HS-27A (cell line): ENCODE data around the gene LATS2.
"Not testable (repeated sequence)": the region's sequence is repeated elsewhere in the genome, so short reads cannot be mapped to it uniquely, and the experiment has no call there.

Experiments
- DNase-seq: peaks from one replicate; pipeline ENCODE4 v3.0.0-alpha.2; 2012; ENCODE audit warnings: low read depth, missing footprints

LATS2 gene

DNA sequence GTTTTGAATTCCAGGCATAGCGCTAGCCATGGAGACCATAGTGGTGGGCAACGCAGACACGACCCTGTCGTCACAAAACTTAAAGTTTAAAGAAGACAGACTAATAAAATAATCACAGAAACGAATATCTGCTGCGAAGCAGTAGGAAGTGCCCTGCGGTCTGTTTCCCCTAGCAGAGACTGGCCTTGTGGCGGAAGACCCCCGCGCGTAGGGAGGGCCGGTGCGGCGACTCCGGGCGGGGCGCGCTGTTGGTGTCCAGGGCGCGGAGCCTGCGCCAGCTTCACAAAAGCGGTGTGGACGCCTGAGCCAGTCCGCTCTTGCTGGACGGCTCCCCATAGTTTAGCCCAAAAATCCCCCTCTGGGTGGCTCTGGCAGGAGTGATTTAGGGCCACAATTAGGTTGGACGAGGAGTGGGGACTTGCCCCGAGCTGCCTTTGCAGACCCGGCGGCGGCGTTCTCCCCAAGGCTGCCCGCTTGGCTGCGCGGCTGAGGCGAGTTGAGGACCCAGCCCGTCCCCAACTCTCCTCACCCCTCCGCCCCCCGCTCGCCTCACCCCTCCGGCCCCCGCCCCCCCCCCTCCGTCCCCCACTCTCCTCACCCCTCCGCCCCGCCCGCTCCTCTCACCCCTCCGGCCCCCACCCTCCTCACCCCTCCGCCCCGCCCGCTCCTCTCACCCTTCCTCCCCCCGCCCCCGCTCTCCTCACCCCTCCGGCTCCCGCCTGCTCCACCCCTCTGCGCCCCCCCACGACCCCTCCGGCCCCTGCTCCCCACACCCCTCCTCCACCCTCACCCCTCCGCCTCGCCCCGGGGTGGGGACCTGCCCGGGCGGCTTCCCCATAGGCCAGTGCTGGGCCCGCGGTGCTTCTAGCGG, 14.2 kb upstream of the LATS2 start:
- DNase-seq, result no peak

DNA sequence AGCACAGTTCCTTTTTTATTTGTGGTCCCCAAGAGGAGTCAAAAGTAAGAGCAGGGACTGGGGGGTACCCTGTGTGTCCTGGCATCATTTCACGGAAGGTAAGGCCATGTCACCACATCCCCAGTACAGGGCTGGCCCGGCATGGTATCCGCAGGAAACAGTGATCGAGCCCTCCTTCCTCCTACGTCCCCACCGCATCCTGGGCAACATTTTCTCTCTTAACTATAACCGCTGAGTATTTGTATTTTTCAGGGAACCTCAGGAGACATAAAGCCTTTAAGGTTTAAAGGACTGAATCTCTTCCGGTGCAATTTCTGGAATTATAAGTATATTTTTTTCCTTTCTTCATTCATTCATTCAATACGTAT, 13.6 kb upstream of the LATS2 start:
- DNase-seq, result no peak

DNA sequence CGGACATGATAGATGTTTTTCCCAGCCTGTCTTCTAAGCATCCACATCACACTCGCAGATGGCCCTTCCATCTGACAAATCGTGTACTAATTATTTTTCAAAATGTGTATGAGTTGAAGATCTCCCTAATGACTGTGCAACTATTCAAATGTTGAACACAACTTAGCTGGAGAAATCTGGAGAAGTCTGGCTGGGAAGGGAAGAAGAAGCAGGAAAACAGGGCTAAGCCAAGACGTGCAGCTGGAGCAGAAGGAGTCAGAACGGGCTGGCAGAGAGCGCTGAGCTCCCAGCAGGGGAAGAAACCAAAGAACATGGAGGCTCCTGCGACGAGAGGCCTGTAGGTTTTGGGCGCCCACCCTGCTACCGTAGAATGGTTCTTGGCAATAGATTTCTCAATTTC, 13.2 kb upstream of the LATS2 start:
- DNase-seq, result no peak

GRCh38 chr13:21071924-21072323, 10.5 kb upstream of the LATS2 start:
- no peak for DNase-seq

- DNase-seq, result no peak
Observed at GRCh38 chr13:21071015-21071414, 9.6 kb upstream of the LATS2 start.

- DNase-seq, result peak; percentile 84
Observed at GRCh38 chr13:21069561-21070004, 8.2 kb upstream of the LATS2 start.

GRCh38 chr13:21067848-21068247, 6.5 kb upstream of the LATS2 start:
- DNase-seq, result no peak

DNA sequence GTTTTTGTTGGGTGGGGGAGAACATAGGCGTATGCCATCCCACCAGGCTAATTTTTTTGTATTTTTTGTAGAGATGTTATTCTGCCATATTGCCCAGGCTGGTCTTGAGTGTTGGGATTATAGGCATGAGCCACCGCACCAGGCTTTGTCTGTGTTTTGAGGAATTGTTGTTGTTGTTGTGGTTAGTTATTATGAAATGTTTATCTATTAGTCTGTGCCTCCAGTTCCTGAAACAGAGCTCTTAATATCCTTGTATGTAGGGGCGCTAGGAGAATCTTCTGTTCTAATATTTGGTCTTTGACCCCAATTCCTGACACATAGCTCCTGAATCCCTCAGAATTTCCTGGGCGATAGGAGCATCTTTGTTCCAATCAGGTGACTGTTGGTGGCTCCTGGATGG, 5.6 kb upstream of the LATS2 start:
- DNase-seq, result no peak

- DNase-seq, result no peak
Observed at GRCh38 chr13:21065686-21066085, 4.3 kb upstream of the LATS2 start.

DNA sequence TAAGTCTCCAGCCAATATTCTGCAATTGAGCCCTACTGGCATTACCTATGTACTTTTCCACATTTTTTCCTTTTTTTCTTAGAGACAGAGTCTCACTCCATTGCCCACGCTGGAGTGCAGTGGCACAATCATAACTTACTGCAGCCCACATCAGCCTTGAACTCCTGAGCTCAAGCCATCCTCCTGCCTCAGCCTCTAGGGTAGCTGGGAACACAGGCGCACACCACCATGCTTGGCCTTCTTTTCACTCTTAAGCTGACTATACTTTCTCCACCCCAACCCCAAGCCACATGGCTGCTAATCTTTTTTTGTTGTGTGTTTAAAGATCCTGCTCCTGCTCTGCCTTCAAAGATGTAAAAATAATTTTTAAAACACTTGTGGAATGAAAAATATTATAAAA, 1.6 kb upstream of the LATS2 start:
- DNase-seq, result no peak

- no peak for DNase-seq
Observed at GRCh38 chr13:21060338-21061028, 903 bp downstream of the LATS2 start.

DNA sequence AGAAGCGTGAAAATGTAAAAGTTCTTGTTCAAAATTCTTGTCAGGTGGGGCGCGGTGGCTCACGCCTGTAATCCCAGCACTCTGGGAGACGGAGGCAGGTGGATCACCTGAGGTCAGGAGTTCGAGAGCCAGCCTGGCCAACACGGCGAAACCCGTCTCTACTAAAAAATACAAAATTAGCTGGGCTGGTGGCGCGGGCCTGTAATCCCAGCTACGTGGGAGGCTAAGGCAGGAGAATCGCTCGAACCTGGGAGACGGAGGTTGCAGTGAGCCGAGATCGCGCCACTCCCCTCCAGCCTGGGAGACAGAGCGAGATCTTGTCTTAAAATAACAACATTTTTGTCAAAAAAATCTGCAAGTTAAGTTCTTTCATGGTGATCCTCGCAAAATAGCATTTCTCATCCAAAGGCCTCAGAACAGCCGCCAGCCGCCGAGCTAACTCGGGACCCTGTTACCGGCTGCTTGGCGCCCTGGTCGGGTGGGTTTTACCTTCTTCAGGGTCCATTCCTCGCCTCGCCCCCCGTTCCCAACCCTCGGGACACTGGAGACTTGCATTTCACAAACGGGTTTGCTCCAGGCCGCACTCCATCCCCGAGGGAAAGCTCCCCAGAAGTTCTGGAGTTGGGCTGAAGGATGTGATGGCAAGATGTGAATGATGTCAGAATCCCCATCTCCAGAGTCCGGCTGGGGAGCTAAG, 1.6 kb downstream of the LATS2 start:
- DNase-seq, result no peak

DNA sequence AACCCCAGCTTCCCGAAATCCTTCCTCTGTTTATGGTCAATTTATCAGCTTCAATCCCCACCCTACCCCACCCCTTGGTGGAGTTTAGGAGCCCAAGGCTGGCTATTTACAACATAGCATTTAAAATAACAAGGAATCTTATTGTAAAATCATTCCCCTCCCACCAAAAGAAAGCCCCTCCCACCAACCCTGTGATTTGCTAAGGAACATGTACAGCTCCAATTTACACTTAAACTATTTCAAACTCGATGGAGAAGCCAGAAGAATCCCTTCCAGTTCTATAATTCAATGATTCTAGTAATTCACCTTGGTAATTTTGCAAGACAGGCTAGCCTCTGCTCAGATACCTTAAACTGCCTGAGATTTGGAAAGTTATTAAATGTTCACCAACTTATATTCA, 3.0 kb downstream of the LATS2 start:
- no peak for DNase-seq

DNA sequence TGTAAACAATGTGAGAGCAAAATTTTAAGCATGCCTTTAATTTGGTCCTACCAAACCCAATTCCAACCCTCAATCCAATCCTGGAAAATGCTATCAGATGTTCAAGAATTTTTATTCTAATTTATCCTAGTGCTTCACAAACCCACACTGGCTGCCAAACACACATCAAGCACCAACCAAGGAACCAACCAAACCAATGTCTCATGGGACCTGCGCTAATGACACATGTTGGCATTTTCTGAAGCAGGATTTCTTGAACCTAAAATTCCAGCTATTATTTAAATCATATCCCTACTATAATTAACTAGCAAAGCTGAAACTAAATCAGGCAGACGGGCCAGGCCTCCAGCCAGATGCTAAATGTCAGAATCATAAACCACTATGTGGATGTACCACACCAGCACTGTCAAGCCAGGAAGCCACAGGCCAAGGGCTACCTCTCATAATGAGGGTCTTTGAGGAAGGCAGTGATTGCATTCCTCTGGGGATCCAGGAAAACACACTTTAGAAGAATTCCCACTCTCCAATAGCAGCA, 5.8 kb downstream of the LATS2 start:
- DNase-seq, result no peak

DNA sequence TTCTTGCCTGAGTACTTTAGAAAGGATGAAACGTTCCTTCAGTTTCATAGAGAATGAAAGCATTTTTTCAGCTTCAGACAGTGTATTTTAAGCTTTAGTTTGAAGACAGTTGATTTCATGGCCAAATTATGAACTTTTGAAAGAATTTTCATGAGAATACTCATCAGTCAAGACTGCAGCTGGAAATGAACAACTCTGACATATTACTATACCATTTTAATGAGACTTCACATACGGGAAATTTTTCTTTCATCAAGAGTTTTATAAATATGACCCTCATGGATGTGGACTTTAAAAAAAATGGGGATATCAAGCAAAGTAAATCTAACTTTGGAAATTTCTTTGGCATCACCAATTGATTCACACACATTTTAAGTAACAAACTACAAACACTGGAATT, 6.4 kb downstream of the LATS2 start:
- no peak for DNase-seq

DNA sequence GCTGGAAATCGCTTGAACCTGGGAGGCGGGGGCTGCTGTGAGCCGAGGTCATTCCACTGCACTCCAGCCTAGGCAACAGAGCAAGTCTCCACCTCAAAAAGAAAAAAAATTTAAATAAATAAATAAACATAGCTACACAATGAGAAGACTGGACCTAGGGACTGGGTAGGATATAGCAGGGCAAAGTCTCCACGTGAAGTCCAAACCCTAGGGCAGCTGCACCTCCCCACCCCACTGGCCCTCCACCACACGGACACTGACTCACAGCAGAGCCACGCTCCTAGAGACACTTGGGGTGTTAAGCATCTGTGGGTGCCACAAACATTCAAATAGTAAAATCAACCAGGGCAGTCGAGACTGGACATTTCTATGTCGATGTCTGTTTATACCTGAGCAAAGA, 7.1 kb downstream of the LATS2 start:
- DNase-seq, result no peak

DNA sequence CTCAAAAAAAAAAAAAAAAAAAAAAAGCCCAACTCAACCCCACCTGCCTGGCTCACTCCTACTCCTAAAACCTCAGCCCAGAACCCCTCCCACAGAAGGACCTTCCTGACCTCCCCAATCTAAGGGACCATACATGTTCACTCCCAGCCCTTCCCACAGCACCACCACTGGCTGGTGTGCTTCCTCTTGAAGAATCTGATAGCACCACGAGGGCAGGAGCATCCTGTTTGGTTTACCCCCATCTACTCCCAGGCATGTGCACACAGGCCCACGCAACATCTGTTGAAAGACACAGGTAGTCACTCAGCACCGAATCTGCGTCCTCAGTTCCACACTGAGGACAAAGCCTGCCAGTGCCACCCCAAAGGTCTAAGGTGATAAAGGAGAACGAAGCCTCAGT, 8.2 kb downstream of the LATS2 start:
- no peak for DNase-seq

DNA sequence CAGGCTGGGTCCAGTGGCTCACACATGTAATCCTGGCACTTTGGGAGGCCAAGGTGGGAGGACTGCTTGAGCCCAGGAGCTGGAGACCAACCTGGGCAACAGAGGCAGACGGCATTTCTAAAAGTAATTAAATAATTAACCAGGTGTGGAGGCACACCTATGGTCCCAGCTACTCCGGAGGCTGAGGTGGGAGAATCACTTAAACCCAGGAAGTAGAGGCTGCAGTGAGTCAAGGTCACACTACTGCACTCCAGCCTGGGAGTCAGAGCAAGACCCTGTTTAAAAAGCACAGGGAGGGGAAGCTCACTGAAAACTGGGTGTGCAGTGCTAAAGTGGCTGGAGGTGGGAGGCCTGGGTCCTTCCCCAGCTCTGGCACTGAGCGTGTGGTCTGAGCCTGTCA, 9.7 kb downstream of the LATS2 start:
- DNase-seq, result no peak

- no peak for DNase-seq
Observed at GRCh38 chr13:21050288-21051197, 10.8 kb downstream of the LATS2 start.

GRCh38 chr13:21049731-21050130, 11.7 kb downstream of the LATS2 start:
- not testable (repeated sequence) for DNase-seq

- no peak for DNase-seq
Observed at GRCh38 chr13:21048901-21049698, 12.3 kb downstream of the LATS2 start.
